ENCODE results near the gene INSR. TPM values are rescaled to one million over a fixed set of nuclear protein-coding genes. Genes with fewer than 3 reads are reported as not detected.
"Not testable (repeated sequence)": the region's sequence is repeated elsewhere in the genome, so short reads cannot be mapped to it uniquely, and the experiment has no call there.

Gene INSR
- total RNA-seq, 1 donor from 2014 or later, result 39.3 TPM

GRCh38 chr19:7149956-7150705 lies 144.1 kb downstream of the INSR start:
- Histone ChIP-seq H3K27ac (no peak overlapping the region), H3K9me3 (no peaks in the 10 kb centered on the region), H3K4me1 (no peaks in the 10 kb centered on the region), H3K36me3 (peaks cover 19 to 41% of the 10 kb centered on the region in 2 donors), H3K4me3 (no peak overlapping the region), H3K27me3 (no peaks in the 10 kb centered on the region)
- no peak for TF ChIP-seq CTCF (IDR thresholded peaks at IDR 0.05)
- intact Hi-C loops (cut with DNase I), result loop anchor here (1.0 to 5.0 kb wide), 3 partner anchors 48 to 191 kb away; partner anchors contain the start of gene INSR
- DNase-seq (ENCODE audit: low spot score in 2 of 2), result no peak

GRCh38 chr19:7147119-7147675 lies 147.0 kb downstream of the INSR start:
- H3K27ac ChIP-seq; H3K27me3 ChIP-seq; H3K4me3 ChIP-seq; DNase-seq (ENCODE audit: low spot score in 2 of 2); H3K4me1 ChIP-seq; H3K9me3 ChIP-seq: not testable (repeated sequence)
- H3K36me3 ChIP-seq, result peaks cover 17 to 38% of the 10 kb centered on the region in 2 donors
- intact Hi-C loops (cut with DNase I), result loop anchor here (5.0 kb wide), 1 partner anchor 45 kb away; no protein-coding TSS in a partner anchor

GRCh38 chr19:7146086-7146485 lies 148.1 kb downstream of the INSR start:
- intact Hi-C loops (cut with DNase I), result loop anchor here (5.0 kb wide), 1 partner anchor 44 kb away; no protein-coding TSS in a partner anchor
- H3K4me3 ChIP-seq; H3K27ac ChIP-seq; H3K9me3 ChIP-seq; H3K27me3 ChIP-seq; H3K4me1 ChIP-seq; DNase-seq (ENCODE audit: low spot score in 2 of 2): not testable (repeated sequence)
- H3K36me3 ChIP-seq, result peaks cover 28 to 41% of the 10 kb centered on the region in 2 donors

- no peaks in the 10 kb centered on the region for H3K4me1 ChIP-seq
- DNase-seq (ENCODE audit: low spot score in 2 of 2), result no peak
- H3K9me3 ChIP-seq, result no peaks in the 10 kb centered on the region
- no peak overlapping the region for H3K27ac ChIP-seq
- intact Hi-C loops (cut with DNase I), result loop anchor here (5.0 kb wide), 1 partner anchor 43 kb away; no protein-coding TSS in a partner anchor
- peaks cover 34 to 45% of the 10 kb centered on the region in 2 donors for H3K36me3 ChIP-seq
- no peaks in the 10 kb centered on the region for H3K27me3 ChIP-seq
- no peak overlapping the region for H3K4me3 ChIP-seq
- no peak for TF ChIP-seq CTCF (IDR thresholded peaks at IDR 0.05)
Observed at GRCh38 chr19:7145494-7145893, 148.7 kb downstream of the INSR start.

GRCh38 chr19:7142771-7143170 lies 151.4 kb downstream of the INSR start:
- intact Hi-C loops (cut with DNase I), result no loop called here
- Histone ChIP-seq H3K9me3 (no peaks in the 10 kb centered on the region), H3K27me3 (no peaks in the 10 kb centered on the region), H3K4me3 (no peak overlapping the region), H3K4me1 (no peaks in the 10 kb centered on the region), H3K36me3 (peaks cover 36 to 58% of the 10 kb centered on the region in 2 donors), H3K27ac (no peak overlapping the region)
- TF ChIP-seq CTCF (IDR thresholded peaks at IDR 0.05), result no peak
- no peak for DNase-seq (ENCODE audit: low spot score in 2 of 2)

- Histone ChIP-seq H3K4me3 (no peak overlapping the region), H3K27ac (no peak overlapping the region), H3K9me3 (no peaks in the 10 kb centered on the region), H3K36me3 (peaks cover 42 to 58% of the 10 kb centered on the region in 2 donors), H3K4me1 (no peaks in the 10 kb centered on the region), H3K27me3 (no peaks in the 10 kb centered on the region)
- no peak for TF ChIP-seq CTCF (IDR thresholded peaks at IDR 0.05)
- intact Hi-C loops (cut with DNase I), result no loop called here
- DNase-seq (ENCODE audit: low spot score in 2 of 2), result no peak
Observed at GRCh38 chr19:7140137-7140536, 154.1 kb downstream of the INSR start.
